WI38 (cell line): ENCODE measurements around the gene ACBD4.

Source experiments
- H3K4me3 ChIP-seq: 2 replicates; pipeline ENCODE4 v1.5.1; 2011; ENCODE audit warnings: low read depth, mild to moderate bottlenecking, control low read depth, low read length
- TF ChIP-seq, protein P1 (sequence below): IDR thresholded peaks from 2 replicates; pipeline ENCODE4 v1.5.1; 2012; ENCODE audit warnings: low read depth, mild to moderate bottlenecking, control low read depth, low read length

ACBD4 gene

DNA sequence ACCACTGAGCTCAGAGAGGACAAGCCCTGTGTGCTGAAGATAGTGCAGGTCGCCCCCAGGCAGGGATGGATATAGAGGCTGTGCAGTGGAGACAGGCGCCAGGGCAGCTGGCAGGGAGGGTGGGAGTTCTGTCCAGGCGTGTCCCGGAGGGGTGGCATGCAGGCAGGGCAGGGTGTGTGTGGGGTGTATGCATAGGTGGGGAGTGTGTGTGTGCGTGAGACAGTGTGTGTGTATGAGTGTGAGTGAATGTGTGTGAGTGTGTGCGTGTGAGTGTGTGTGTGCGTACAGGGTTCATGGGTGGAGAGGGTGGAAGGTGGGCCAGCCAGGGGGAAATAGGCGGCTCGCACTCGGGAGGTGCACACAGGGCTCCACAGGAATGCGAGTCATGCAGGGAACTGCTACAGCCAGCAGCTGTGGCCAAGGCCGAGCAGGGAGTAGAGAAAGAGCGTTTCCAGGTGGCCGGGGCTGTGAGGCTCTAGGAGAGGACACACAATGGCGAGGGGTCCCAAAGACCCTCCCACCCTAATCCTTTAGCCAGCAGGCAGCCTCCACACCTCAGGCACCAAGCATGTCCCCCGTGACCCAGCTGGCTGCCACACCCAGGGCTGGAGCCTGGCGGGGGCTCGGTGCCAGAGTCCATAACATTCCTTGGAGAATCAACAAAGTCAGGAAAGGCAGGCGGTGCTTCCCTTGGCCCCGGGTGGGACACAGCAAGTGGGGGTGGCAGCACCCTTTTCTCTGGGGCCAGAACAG, 7.8 kb upstream of the ACBD4 start:
- 0 out of 2 replicates have a peak overlapping the region, but pooled peaks have one; percentile 5 for H3K4me3 ChIP-seq
- TF ChIP-seq, protein P1, sequence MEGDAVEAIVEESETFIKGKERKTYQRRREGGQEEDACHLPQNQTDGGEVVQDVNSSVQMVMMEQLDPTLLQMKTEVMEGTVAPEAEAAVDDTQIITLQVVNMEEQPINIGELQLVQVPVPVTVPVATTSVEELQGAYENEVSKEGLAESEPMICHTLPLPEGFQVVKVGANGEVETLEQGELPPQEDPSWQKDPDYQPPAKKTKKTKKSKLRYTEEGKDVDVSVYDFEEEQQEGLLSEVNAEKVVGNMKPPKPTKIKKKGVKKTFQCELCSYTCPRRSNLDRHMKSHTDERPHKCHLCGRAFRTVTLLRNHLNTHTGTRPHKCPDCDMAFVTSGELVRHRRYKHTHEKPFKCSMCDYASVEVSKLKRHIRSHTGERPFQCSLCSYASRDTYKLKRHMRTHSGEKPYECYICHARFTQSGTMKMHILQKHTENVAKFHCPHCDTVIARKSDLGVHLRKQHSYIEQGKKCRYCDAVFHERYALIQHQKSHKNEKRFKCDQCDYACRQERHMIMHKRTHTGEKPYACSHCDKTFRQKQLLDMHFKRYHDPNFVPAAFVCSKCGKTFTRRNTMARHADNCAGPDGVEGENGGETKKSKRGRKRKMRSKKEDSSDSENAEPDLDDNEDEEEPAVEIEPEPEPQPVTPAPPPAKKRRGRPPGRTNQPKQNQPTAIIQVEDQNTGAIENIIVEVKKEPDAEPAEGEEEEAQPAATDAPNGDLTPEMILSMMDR: no peak

DNA sequence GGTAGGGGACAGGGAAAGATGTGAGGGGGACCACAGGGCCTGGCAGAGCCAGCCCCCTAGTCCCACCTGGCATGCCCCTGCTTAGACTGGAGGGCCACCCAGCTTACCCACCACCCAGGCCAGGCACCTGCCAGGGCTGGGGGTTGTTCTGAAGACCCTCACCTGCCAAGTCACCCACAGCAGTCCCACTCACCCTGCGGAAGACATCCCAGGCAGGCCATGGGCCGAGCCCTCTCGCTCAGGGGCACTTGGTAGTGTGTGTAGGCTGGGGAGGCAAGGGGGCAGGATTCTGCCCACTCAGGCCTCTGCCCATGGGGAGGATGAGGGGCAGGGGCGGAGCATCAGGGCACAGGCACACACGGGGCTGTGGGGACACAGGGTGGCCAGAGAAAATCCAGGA, 7.2 kb upstream of the ACBD4 start:
- H3K4me3 ChIP-seq: no peak overlapping the region
- TF ChIP-seq, protein P1: no peak

DNA sequence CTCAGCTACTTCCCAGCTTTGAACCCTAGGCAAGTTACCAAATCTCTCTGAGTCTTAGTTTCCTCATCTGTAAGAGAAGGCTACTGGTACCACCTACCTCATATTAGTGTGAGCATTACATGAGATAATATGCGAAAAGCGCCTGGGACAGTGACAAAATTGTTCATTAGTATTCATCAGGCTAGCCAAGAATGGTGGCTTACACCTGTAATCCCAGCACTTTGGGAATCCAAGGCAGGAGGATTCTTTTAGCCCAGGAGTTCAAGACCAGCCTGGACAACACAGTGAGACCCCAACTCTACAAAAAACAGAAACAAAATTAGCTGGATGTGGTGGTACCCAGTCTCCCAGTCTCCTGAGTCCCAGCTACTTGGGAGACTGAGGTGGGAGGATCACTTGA, 6.5 kb upstream of the ACBD4 start:
- H3K4me3 ChIP-seq: no peak overlapping the region
- TF ChIP-seq, protein P1: no peak

DNA sequence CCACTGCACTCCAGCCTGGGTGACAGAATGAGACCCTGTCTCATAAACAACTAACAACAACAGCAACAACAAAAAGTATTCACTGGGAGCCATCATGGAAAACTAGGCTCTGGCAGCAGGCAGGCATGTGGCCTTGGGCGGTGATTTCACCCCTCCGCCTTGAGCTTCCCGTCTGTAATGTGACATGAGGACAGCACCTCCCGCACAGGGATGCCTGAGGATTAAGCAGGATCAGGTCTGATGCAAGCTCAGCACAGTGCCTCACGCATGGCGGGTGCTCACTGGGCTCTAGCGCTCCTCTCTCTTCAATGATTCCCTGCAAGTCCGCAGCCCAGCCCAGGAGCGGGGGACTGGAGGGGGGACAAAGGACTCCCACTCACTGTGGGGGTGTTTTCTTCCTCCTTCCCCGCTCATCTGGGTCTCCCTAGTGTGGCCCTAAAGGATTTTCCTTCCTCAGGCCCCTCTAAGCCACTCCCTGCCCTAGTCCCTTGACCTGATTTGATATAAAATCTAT, 6.0 kb upstream of the ACBD4 start:
- H3K4me3 ChIP-seq: no peak overlapping the region

DNA sequence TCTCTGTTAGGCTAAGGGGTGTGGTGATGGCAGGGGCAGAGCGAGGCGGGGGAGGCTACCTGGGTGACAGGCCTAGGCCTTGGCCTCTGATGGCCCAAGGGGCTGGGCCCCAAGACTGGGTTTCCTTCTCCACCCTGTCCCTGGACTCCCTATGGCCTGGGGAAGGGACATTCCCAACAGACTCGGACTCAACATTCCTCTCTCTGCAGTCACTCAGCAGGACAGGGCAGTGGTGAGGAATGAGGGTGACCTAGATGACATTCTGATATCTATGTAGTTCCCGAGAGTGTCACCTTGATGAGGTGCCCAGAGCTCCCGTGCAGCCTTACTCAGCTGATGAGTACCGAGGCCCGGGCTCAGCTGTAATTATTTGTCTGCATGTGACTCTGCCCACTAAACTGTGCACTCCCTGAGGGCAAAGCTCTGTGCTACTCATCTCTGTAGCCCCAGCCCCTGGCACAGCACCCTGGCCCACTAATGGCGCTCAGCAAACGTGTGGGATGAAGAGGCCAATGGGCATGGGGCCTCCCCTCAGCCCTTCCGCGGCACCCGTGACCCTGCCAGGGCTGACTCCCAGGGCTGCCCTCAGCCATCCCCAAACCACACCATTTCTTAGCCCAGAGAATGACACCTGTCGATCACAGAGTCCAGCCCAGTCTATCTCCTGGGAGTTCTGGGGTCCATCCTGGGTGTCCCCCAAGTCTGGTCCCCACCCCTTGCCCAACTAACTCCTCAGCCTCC, 5.4 kb upstream of the ACBD4 start:
- TF ChIP-seq, protein P1: no peak
- H3K4me3 ChIP-seq: no peak overlapping the region

More for the DNA sequence above, 6.0 kb upstream of the ACBD4 start:
- TF ChIP-seq, protein P1: no peak

DNA sequence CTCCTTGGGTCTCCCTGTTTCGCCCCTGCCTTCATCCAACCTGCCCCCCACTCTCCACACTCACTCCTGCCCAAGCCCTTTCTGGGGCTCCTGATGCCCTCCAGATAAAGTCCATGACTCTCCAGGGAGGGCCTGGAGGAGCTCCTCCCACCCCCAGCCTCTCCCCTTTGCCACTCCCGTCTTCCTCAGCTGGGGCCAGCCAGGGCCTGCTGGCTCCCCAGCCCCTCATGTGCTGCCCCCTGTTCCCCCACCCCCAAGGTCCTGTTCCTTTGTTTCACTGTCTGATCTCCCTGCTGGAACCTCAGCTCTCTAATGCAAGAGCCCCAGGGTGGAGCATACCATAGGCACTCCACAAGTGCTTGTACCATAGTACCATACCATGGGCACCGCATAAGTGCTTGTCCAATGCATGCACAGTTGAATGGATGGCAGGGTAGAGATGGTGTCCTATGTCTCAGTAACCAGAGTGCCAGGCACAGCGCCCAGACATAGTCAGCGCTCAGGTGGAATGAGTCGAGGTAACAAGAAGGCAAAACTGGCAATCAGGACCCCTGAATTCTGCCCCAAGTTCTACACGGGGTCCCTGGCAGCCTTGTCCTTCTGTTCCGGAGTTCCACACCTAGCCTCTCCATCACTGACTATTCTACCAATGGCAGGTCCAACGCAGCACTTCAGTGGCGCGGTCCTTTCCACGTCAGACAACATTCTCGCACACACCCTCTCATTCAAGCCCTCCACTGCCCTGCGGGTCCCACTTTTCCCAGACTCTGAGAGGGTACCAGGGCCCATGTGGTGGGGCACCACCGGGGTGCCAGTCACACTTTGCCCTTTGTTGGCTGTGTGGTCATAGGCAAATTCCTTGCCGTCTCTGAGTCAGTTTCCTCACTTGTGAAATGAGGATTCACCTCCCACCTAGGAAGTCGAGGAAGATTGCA, 4.5 kb upstream of the ACBD4 start:
- peak overlapping the region; percentile 77 for H3K4me3 ChIP-seq

More for the DNA sequence above, 4.5 kb upstream of the ACBD4 start:
- TF ChIP-seq, protein P1: no peak
